PC-3 (cell line): ENCODE results near the gene MAP7D3. TPM values are rescaled to one million over a fixed set of nuclear protein-coding genes. Genes with fewer than 3 reads are reported as not detected.

ENCODE experiments used
- ATAC-seq: fragments of 200-7000 bp; cut with Tn5 transposase; 2 replicates; pipeline ENCODE4 v1.9.1; 2020; ENCODE audit warnings: mild to moderate bottlenecking, moderate library complexity
- BruUV-seq: library from RNA; stranded (reverse); fragments of 400-500 nt; replicated peaks from 2 replicates; lab custom pipeline; 2021; lab: Mats Ljungman, UMichigan
- CTCF ChIA-PET: fragments of 300-600 bp; sonication (Branson Sonifier 250); formaldehyde crosslinking; loops from one replicate; lab custom pipeline; 2022; ENCODE audit warnings: antibody characterized with exemption; lab: Charles Lee
- POLR2A ChIA-PET: fragments of 300-600 bp; sonication (Branson Sonifier 250); formaldehyde crosslinking; loops from one replicate; lab custom pipeline; 2022; ENCODE audit warnings: antibody characterized with exemption; ENCODE audit not compliant: unreplicated experiment; lab: Charles Lee
- DNase-seq: peaks from one replicate; pipeline ENCODE4 v3.0.0-alpha.2; 2015
- H2AFZ ChIP-seq: fragments of 300-600 bp; sonication (generic); 2 replicates; pipeline ENCODE4 v1.6.0; 2016; ENCODE audit warnings: antibody characterized with exemption, low read length
- H3F3A ChIP-seq: fragments of 300-600 bp; sonication (generic); one replicate; pipeline ENCODE4 v1.6.0; 2017; ENCODE audit warnings: antibody characterized with exemption, low read length, control low read depth, mild to moderate bottlenecking; ENCODE audit not compliant: unreplicated experiment
- H3K27ac ChIP-seq: fragments of 300-600 bp; sonication (generic); 2 replicates; pipeline ENCODE4 v1.5.1; 2016; ENCODE audit warnings: mild to moderate bottlenecking, low read length
- H3K27me3 ChIP-seq: fragments of 300-600 bp; sonication (generic); 2 replicates; pipeline ENCODE4 v1.6.1; 2016; ENCODE audit warnings: low read length, mixed read lengths
- H3K36me3 ChIP-seq: fragments of 300-600 bp; sonication (generic); 2 replicates; pipeline ENCODE4 v1.6.1; 2016; ENCODE audit warnings: low read depth, mixed run types, low read length, mixed read lengths
- H3K4me1 ChIP-seq: fragments of 300-600 bp; sonication (generic); 2 replicates; pipeline ENCODE4 v1.5.1; 2016; ENCODE audit warnings: low read length; ENCODE audit not compliant: insufficient read depth
- H3K4me2 ChIP-seq: fragments of 300-600 bp; sonication (generic); 2 replicates; pipeline ENCODE4 v1.6.0; 2016; ENCODE audit warnings: low read length
- H3K4me3 ChIP-seq: fragments of 300-600 bp; sonication (generic); 2 replicates; pipeline ENCODE4 v1.5.1; 2016; ENCODE audit warnings: mild to moderate bottlenecking, low read length, mixed read lengths
- H3K79me2 ChIP-seq: fragments of 300-600 bp; sonication (generic); 2 replicates; pipeline ENCODE4 v1.6.1; 2017; ENCODE audit warnings: low read length, mixed read lengths
- H3K9ac ChIP-seq: fragments of 300-600 bp; sonication (generic); 2 replicates; pipeline ENCODE4 v1.6.0; 2016; ENCODE audit warnings: mild to moderate bottlenecking, low read length
- H3K9me2 ChIP-seq: fragments of 300-600 bp; sonication (generic); replicated peaks from 2 replicates; pipeline ENCODE4 v1.6.1; 2016; ENCODE audit warnings: mixed run types, low read length, mixed read lengths
- H3K9me3 ChIP-seq: fragments of 300-600 bp; sonication (generic); 2 replicates; pipeline ENCODE4 v1.6.1; 2016; ENCODE audit warnings: low read length, mixed read lengths
- H4K20me1 ChIP-seq: fragments of 300-600 bp; sonication (generic); 2 replicates; pipeline ENCODE4 v1.6.1; 2016; ENCODE audit warnings: low read length, mixed read lengths
- CTCF ChIP-seq: fragments of 300-600 bp; sonication (generic); conservative IDR thresholded peaks from 2 replicates; pipeline ENCODE4 v1.5.1; 2017; ENCODE audit warnings: antibody characterized with exemption, low read depth, mild to moderate bottlenecking, low read length
- EZH2 ChIP-seq: fragments of 300-600 bp; sonication (generic); IDR thresholded peaks from one replicate; pipeline ENCODE4 v1.6.1; 2017; ENCODE audit warnings: antibody characterized with exemption, mild to moderate bottlenecking, low read length; ENCODE audit not compliant: unreplicated experiment
- EZH2phosphoT487 ChIP-seq: fragments of 300-600 bp; sonication (generic); IDR thresholded peaks from 2 replicates; pipeline ENCODE4 v1.6.1; 2018; ENCODE audit warnings: mild to moderate bottlenecking, antibody characterized with exemption, low read length, borderline replicate concordance
- intact Hi-C: fragments of 100-400 bp; cut with micrococcal nuclease; formaldehyde crosslinking; loops from 2 replicates; pipeline ENCODE4 v1.9.0; 2023
- total RNA-seq: library from RNA; depleted of rRNA; stranded (reverse); fragments of >200 nt; gene quantifications from 2 replicates; pipeline ENCODE4 v1.2.3, GENCODE V29; 2014; rRNA removed

The MAP7D3 gene
- total RNA-seq, 1 experiment from 2014 or later, result 0.40 TPM

GRCh38 chrX:136165406-136165805, 85.8 kb downstream of the MAP7D3 start:
- H3K4me2 ChIP-seq, result no peak overlapping the region
- H3K9me3 ChIP-seq, result no peaks in the 10 kb centered on the region
- H3K79me2 ChIP-seq, result peaks cover 12% of the 10 kb centered on the region; the same call in 1 of the 2 replicates
- H3K27me3 ChIP-seq, result no peaks in the 10 kb centered on the region
- no peak overlapping the region for H3K27ac ChIP-seq
- no peaks in the 10 kb centered on the region for H3F3A ChIP-seq
- no peaks in the 10 kb centered on the region for H4K20me1 ChIP-seq
- no peak for TF ChIP-seq CTCF
- TF ChIP-seq EZH2phosphoT487, result no peak
- H3K4me3 ChIP-seq, result no peak overlapping the region
- H3K9me2 ChIP-seq, result no peaks in the 10 kb centered on the region
- no peaks in the 10 kb centered on the region for H3K36me3 ChIP-seq
- BruUV-seq, result no TSS peak
- ChIA-PET CTCF (interaction anchor here (1.5 kb wide), 1 partner anchor 137 kb away, joined by 7 read pairs; no protein-coding TSS in a partner anchor), POLR2A (no interaction called here)
- H3K4me1 ChIP-seq, result peaks cover 34% of the 10 kb centered on the region
- DNase-seq (no peak), ATAC-seq (no peak)
- H2AFZ ChIP-seq, result no peak overlapping the region
- intact Hi-C loops, result no loop called here
- no peak overlapping the region for H3K9ac ChIP-seq

GRCh38 chrX:136163689-136164088, 87.5 kb downstream of the MAP7D3 start:
- ATAC-seq, result no peak
- no peak for DNase-seq
- H2AFZ ChIP-seq, result no peak overlapping the region
- no peaks in the 10 kb centered on the region for H3F3A ChIP-seq
- H3K9ac ChIP-seq, result no peak overlapping the region
- H3K4me3 ChIP-seq, result no peak overlapping the region
- no peak overlapping the region for H3K27ac ChIP-seq
- no peak overlapping the region for H3K4me2 ChIP-seq
- POLR2A ChIA-PET, result interaction anchor here (0.6 kb wide), 1 partner anchor 135 kb away, joined by 3 read pairs; no protein-coding TSS in a partner anchor
- H3K36me3 ChIP-seq, result no peaks in the 10 kb centered on the region
- H3K79me2 ChIP-seq, result peaks cover 12% of the 10 kb centered on the region; the same call in 1 of the 2 replicates
- no TSS peak for BruUV-seq
- no peak for TF ChIP-seq EZH2
- TF ChIP-seq EZH2phosphoT487, result no peak
- no peak for TF ChIP-seq CTCF
- peaks cover 29% of the 10 kb centered on the region for H3K4me1 ChIP-seq
- no peaks in the 10 kb centered on the region for H3K27me3 ChIP-seq
- intact Hi-C loops, result loop anchor here (5.0 kb wide), 2 partner anchors 116 to 324 kb away; partner anchors contain the start of gene BRS3
- H4K20me1 ChIP-seq, result no peaks in the 10 kb centered on the region
- CTCF ChIA-PET, result interaction anchor here (1.0 to 2.9 kb wide), 3 partner anchors 32 to 135 kb away, joined by 3 to 36 read pairs (median 9); no protein-coding TSS in a partner anchor
- no peaks in the 10 kb centered on the region for H3K9me2 ChIP-seq
- H3K9me3 ChIP-seq, result no peaks in the 10 kb centered on the region

Other genes with a start within 250 kb of the MAP7D3 start
- gene FHL1, start 103.9 kb downstream of the MAP7D3 start, total RNA-seq, result 42.4 and 51.8 TPM in 2 replicates
- not detected in 2 replicates for gene ADGRG4, start 49.6 kb upstream of the MAP7D3 start, total RNA-seq
- not detected in 2 replicates for gene BRS3, start 236.5 kb upstream of the MAP7D3 start, total RNA-seq
- gene HTATSF1, start 246.2 kb upstream of the MAP7D3 start, total RNA-seq, result 74.7 and 97.9 TPM in 2 replicates